Liver (tissue), 9 donors: Measurements from ENCODE around the gene CCDC187. TPM values are rescaled to one million over a fixed set of nuclear protein-coding genes. Genes with fewer than 3 reads are reported as not detected.

ENCODE experiments used
- DNase-seq: peaks from one replicate; pipeline ENCODE4 v3.0.0-alpha.2; 2017; ENCODE audit warnings: low spot score
- H3K27ac ChIP-seq, 2 donors: one replicate each; pipeline ENCODE4 v1.7.0; 2013; ENCODE audit warnings: inconsistent platforms in 2 of 2, low read length in 2 of 2, control low read depth in 1 of 2, low read depth in 1 of 2, mild to moderate bottlenecking in 1 of 2
- H3K27me3 ChIP-seq, 4 donors: one replicate each; pipeline versions ENCODE4 v1.6.1 to v1.7.0; 2013; ENCODE audit warnings: low read length in 3 of 4, inconsistent platforms in 1 of 4, mild to moderate bottlenecking in 1 of 4, moderate library complexity in 1 of 4; ENCODE audit not compliant: control insufficient read depth in 4 of 4, insufficient read depth in 4 of 4
- H3K36me3 ChIP-seq, 4 donors: one replicate each; pipeline versions ENCODE4 v1.6.1 to v1.7.0; 2013; ENCODE audit warnings: low read length in 3 of 4, mild to moderate bottlenecking in 3 of 4, low read depth in 1 of 4, moderate library complexity in 1 of 4; ENCODE audit not compliant: control insufficient read depth in 4 of 4, insufficient read depth in 3 of 4
- H3K4me1 ChIP-seq, 4 donors: one replicate each; pipeline versions ENCODE4 v1.6.1 to v1.7.0; 2013; ENCODE audit warnings: low read length in 3 of 4, mild to moderate bottlenecking in 3 of 4, moderate library complexity in 1 of 4; ENCODE audit not compliant: control insufficient read depth in 4 of 4, insufficient read depth in 4 of 4
- H3K4me3 ChIP-seq, 3 donors: one replicate each; pipeline versions ENCODE4 v1.6.1 to v1.7.0; 2013; ENCODE audit warnings: low read length in 3 of 3, control low read depth in 1 of 3, low read depth in 1 of 3, mild to moderate bottlenecking in 1 of 3
- H3K9ac ChIP-seq, 2 donors: one replicate each; pipeline ENCODE4 v1.7.0; 2013; ENCODE audit warnings: low read length in 2 of 2, mild to moderate bottlenecking in 2 of 2, moderate library complexity in 2 of 2, control low read depth in 1 of 2, low read depth in 1 of 2
- H3K9me3 ChIP-seq, 4 donors: one replicate each; pipeline versions ENCODE4 v1.6.1 to v1.7.0; 2013; ENCODE audit warnings: low read length in 3 of 4; ENCODE audit not compliant: control insufficient read depth in 4 of 4
- ATF3 ChIP-seq: IDR thresholded peaks from 2 replicates; pipeline ENCODE4 v1.6.1; 2016; ENCODE audit warnings: antibody characterized with exemption
- CTCF ChIP-seq: fragments of 150-350 bp; IDR thresholded peaks from 2 replicates; pipeline ENCODE4 v1.5.1; 2017; ENCODE audit warnings: improper control_type of control experiment, low read depth, low read length; ENCODE audit not compliant: missing input control
- EGR1 ChIP-seq, 2 donors: IDR thresholded peaks; 2 replicates each; pipeline ENCODE4 v1.6.1; 2016 to 2018; ENCODE audit warnings: antibody characterized with exemption in 2 of 2, low read depth in 2 of 2
- FOXA1 ChIP-seq: IDR thresholded peaks from 2 replicates; pipeline ENCODE4 v1.6.1; 2016; ENCODE audit warnings: antibody characterized with exemption
- FOXA2 ChIP-seq: IDR thresholded peaks from 2 replicates; pipeline ENCODE4 v1.6.1; 2016; ENCODE audit warnings: antibody characterized with exemption
- GABPA ChIP-seq, 2 donors: IDR thresholded peaks in 1 of 2; conservative IDR thresholded peaks in 1 of 2; 2 replicates each; pipeline ENCODE4 v1.6.1; 2016; ENCODE audit warnings: antibody characterized with exemption in 2 of 2, mild to moderate bottlenecking in 1 of 2, moderate library complexity in 1 of 2
- HNF4A ChIP-seq, 2 donors: conservative IDR thresholded peaks; 2 replicates each; pipeline ENCODE4 v1.6.1; 2016; ENCODE audit warnings: antibody characterized with exemption in 2 of 2, mild to moderate bottlenecking in 2 of 2
- HNF4G ChIP-seq: IDR thresholded peaks from 2 replicates; pipeline ENCODE4 v1.6.1; 2016; ENCODE audit warnings: antibody characterized with exemption
- JUND ChIP-seq, 2 donors: IDR thresholded peaks; 2 replicates each; pipeline ENCODE4 v1.6.1; 2016; ENCODE audit warnings: antibody characterized with exemption in 2 of 2
- MAX ChIP-seq: IDR thresholded peaks from 2 replicates; pipeline ENCODE4 v1.6.1; 2016; ENCODE audit warnings: antibody characterized with exemption
- NR2F2 ChIP-seq: IDR thresholded peaks from 2 replicates; pipeline ENCODE4 v1.6.1; 2016; ENCODE audit warnings: antibody characterized with exemption
- RAD21 ChIP-seq, 2 donors: IDR thresholded peaks; 2 replicates each; pipeline ENCODE4 v1.6.1; 2016; ENCODE audit warnings: antibody characterized with exemption in 2 of 2, mild to moderate bottlenecking in 2 of 2
- REST ChIP-seq: IDR thresholded peaks from 2 replicates; pipeline ENCODE4 v1.6.1; 2016; ENCODE audit warnings: antibody characterized with exemption, mild to moderate bottlenecking
- RXRA ChIP-seq, 2 donors: IDR thresholded peaks; 2 replicates each; pipeline ENCODE4 v1.6.1; 2017 to 2018; ENCODE audit warnings: antibody characterized with exemption in 2 of 2, mild to moderate bottlenecking in 1 of 2
- SP1 ChIP-seq: IDR thresholded peaks from 2 replicates; pipeline ENCODE4 v1.6.1; 2018; ENCODE audit warnings: antibody characterized with exemption, mild to moderate bottlenecking
- TAF1 ChIP-seq: conservative IDR thresholded peaks from 2 replicates; pipeline ENCODE4 v1.6.1; 2016; ENCODE audit warnings: antibody characterized with exemption, mild to moderate bottlenecking
- YY1 ChIP-seq: IDR thresholded peaks from 2 replicates; pipeline ENCODE4 v1.6.1; 2016; ENCODE audit warnings: antibody characterized with exemption, mild to moderate bottlenecking
- ZBTB33 ChIP-seq: IDR thresholded peaks from 2 replicates; pipeline ENCODE4 v1.6.1; 2016; ENCODE audit warnings: antibody characterized with exemption
- WGBS: extraction: QIAGEN DNeasy Blood & Tissue Kit; methylation state at CpG from one replicate; pipeline ENCODE4 v1.1.7; 2013; 5-methylcytosine and 5-hydroxymethylcytosine counted together
- polyA plus RNA-seq, 2 donors: library from polyadenylated mRNA; stranded (reverse) in 1 of 2; unstranded in 1 of 2; fragments of 200-250 nt in 1 of 2; fragments of >200 nt in 1 of 2; fragmentation: Nextera tagmentation in 1 of 2; extraction: Ambion mirVana in 1 of 2; gene quantifications; one replicate each; pipeline versions ENCODE4 v1.2.1 to v1.2.3, GENCODE V29; 2013 to 2015
- total RNA-seq, 2 donors: library from RNA; depleted of rRNA; stranded (reverse); fragments of >200 nt; gene quantifications; one replicate each; pipeline ENCODE4 v1.2.3, GENCODE V29; 2014
- donor health status: healthy.
- donor health status: healthy.
- donor health status: healthy.
- donor health status: healthy.
- donor health status: healthy.

Gene CCDC187
- total and polyA plus RNA-seq, 4 donors: 0.05 TPM; not detected in 3

- Histone ChIP-seq H3K4me1 (peaks cover 0 to 5% (median 4%) of the 10 kb centered on the region in 4 donors), H3K36me3 (no peaks in the 10 kb centered on the region), H3K27me3 (no peaks in the 10 kb centered on the region), H3K9me3 (no peaks in the 10 kb centered on the region), H3K9ac (no peak overlapping the region), H3K27ac (no peak overlapping the region), H3K4me3 (no peak overlapping the region)
- WGBS: 29% methylated on average over 32 of the region's 32 CpGs
- peak; percentile 83 for DNase-seq
- no peak for TF ChIP-seq NR2F2
- no peak for TF ChIP-seq REST
- no peak for TF ChIP-seq FOXA1
- no peak for TF ChIP-seq ATF3
- TF ChIP-seq CTCF: peak; percentile 84
- no peak for TF ChIP-seq HNF4G
- no peak for TF ChIP-seq RXRA (IDR thresholded peaks at IDR 0.05)
- no peak for TF ChIP-seq GABPA (IDR thresholded peaks at IDR 0.05 in 1 of 2, conservative IDR thresholded peaks at IDR 0.05 in 1 of 2)
- TF ChIP-seq EGR1 (IDR thresholded peaks at IDR 0.05; ENCODE audit: low read depth in 2 of 2): no peak
- TF ChIP-seq FOXA2: no peak
- peak; percentile 91 to 92 for TF ChIP-seq RAD21 (IDR thresholded peaks at IDR 0.05)
- TF ChIP-seq HNF4A (conservative IDR thresholded peaks at IDR 0.05): peak in 1 of 2 donors; percentile 25
- TF ChIP-seq SP1: no peak
Measured at GRCh38 chr9:136283291-136284235, 20.3 kb downstream of the CCDC187 start.

GRCh38 chr9:136282272-136282861 is 21.5 kb downstream of the CCDC187 start:
- no peak for DNase-seq
- Histone ChIP-seq H3K4me3 (no peak overlapping the region), H3K4me1 (peaks cover 0 to 5% (median 4%) of the 10 kb centered on the region in 4 donors), H3K9ac (no peak overlapping the region), H3K27ac (no peak overlapping the region), H3K9me3 (no peaks in the 10 kb centered on the region), H3K27me3 (no peaks in the 10 kb centered on the region), H3K36me3 (no peaks in the 10 kb centered on the region)
- no peak for TF ChIP-seq JUND (IDR thresholded peaks at IDR 0.05)
- TF ChIP-seq RXRA (IDR thresholded peaks at IDR 0.05): no peak
- TF ChIP-seq YY1: no peak
- no peak for TF ChIP-seq SP1
- no peak for TF ChIP-seq MAX
- TF ChIP-seq FOXA1: no peak
- TF ChIP-seq TAF1: no peak
- TF ChIP-seq GABPA (IDR thresholded peaks at IDR 0.05 in 1 of 2, conservative IDR thresholded peaks at IDR 0.05 in 1 of 2): no peak
- no peak for TF ChIP-seq FOXA2
- TF ChIP-seq EGR1 (IDR thresholded peaks at IDR 0.05; ENCODE audit: low read depth in 2 of 2): no peak
- no peak for TF ChIP-seq ZBTB33
- no peak for TF ChIP-seq REST
- no peak for TF ChIP-seq ATF3
- TF ChIP-seq HNF4G: no peak
- WGBS: 53% methylated on average over 14 of the region's 14 CpGs
